ENCODE data around the gene CRHR2. TPM values are rescaled to one million over a fixed set of nuclear protein-coding genes. Genes with fewer than 3 reads are reported as not detected.

Gene CRHR2
- total RNA-seq, 3 donors from 2014 or later: not detected

GRCh38 chr7:30700941-30701340, 18.7 kb upstream of the CRHR2 start:
- intact Hi-C loops (cut with DNase I, micrococcal nuclease): no loop called here
- TF ChIP-seq CTCF (IDR thresholded peaks at IDR 0.05): no peak
- Histone ChIP-seq H3K36me3 (ENCODE audit: low read depth) (no peaks in the 10 kb centered on the region), H3K9me3 (no peaks in the 10 kb centered on the region), H3K4me3 (no peak overlapping the region), H3K4me1 (ENCODE audit: low read depth) (peaks cover 6% of the 10 kb centered on the region)
- ATAC-seq (no peak), DNase-seq (no peak)

- TF ChIP-seq CTCF (IDR thresholded peaks at IDR 0.05): no peak
- no peak for DNase-seq
- H3K9me3 ChIP-seq: no peaks in the 10 kb centered on the region
- H3K4me3 ChIP-seq: no peak overlapping the region
- intact Hi-C loops (cut with DNase I, micrococcal nuclease): no loop called here
- no peak for ATAC-seq
- H3K36me3 ChIP-seq (ENCODE audit: low read depth): no peaks in the 10 kb centered on the region
- H3K4me1 ChIP-seq (ENCODE audit: low read depth): peaks cover 6% of the 10 kb centered on the region
Measured at GRCh38 chr7:30699706-30700495, 17.6 kb upstream of the CRHR2 start.

- ATAC-seq: no peak
- DNase-seq: no peak
- intact Hi-C loops (cut with DNase I, micrococcal nuclease): no loop called here
- peaks cover 6% of the 10 kb centered on the region for H3K4me1 ChIP-seq (ENCODE audit: low read depth)
- no peaks in the 10 kb centered on the region for H3K36me3 ChIP-seq (ENCODE audit: low read depth)
- H3K9me3 ChIP-seq: no peaks in the 10 kb centered on the region
- H3K4me3 ChIP-seq: no peak overlapping the region
- no peak for TF ChIP-seq CTCF (IDR thresholded peaks at IDR 0.05)
Measured at GRCh38 chr7:30698481-30698880, 16.2 kb upstream of the CRHR2 start.

GRCh38 chr7:30697719-30698460, 15.6 kb upstream of the CRHR2 start:
- intact Hi-C loops (cut with DNase I, micrococcal nuclease): no loop called here
- no peak for TF ChIP-seq CTCF (IDR thresholded peaks at IDR 0.05)
- peak in 2 of 3 donors; percentile 45 to 69 for DNase-seq

DNA sequence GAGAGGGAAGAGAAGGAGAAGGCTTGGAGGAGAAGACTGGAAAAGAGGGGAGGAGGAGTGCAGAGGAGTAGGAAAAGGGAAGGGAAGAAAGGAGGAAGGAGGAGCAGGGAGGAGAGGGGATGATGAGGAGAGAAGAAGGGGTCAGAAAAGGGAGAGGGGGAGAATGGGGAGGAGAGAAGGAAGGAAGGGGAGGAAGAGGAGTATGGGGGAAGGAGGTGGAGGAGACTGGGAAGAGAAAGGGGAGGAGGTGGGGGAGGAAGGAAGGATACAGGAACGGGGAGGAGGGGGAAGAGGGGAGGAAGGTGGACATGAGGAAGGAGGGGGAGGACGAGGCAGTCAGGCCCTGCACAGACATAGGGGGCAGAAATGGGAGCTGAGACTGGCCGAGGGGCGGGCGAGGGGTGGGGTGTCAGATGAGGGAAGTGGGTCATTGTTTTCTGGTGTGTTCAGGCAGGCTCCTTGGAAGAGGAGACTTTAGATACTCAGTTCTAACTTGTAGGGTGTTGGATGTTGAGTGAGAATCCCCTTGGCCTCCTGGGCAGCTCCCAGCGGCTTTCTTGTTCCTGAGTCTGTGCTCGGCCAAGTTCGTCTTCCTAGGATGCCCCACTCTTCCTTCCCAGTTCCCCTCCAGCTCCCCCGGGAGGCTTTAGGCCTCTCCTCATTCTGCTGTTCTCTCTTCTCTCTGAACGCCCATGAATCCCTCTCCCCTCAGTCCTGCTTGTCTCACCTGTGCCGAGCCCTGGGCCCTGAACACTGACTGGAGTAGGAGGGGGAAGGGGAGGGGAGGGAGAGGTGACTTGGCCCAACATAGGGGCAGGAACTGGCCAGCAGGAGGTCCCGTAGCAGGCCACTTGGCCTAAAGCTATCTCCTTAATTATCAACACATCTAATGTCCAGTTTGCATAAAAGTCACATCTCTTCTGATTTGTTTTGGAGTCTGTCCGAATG, 12.8 kb upstream of the CRHR2 start:
- ATAC-seq (no peak), DNase-seq (no peak)
- Histone ChIP-seq H3K36me3 (ENCODE audit: low read depth) (no peaks in the 10 kb centered on the region), H3K4me1 (ENCODE audit: low read depth) (peaks cover 6% of the 10 kb centered on the region), H3K4me3 (no peak overlapping the region), H3K9me3 (no peaks in the 10 kb centered on the region)
- TF ChIP-seq CTCF (IDR thresholded peaks at IDR 0.05): no peak
- intact Hi-C loops (cut with DNase I, micrococcal nuclease): no loop called here

More at GRCh38 chr7:30697719-30698460, 15.6 kb upstream of the CRHR2 start:
- Histone ChIP-seq H3K4me3 (no peak overlapping the region), H3K36me3 (ENCODE audit: low read depth) (no peaks in the 10 kb centered on the region), H3K4me1 (ENCODE audit: low read depth) (peaks cover 6% of the 10 kb centered on the region), H3K9me3 (no peaks in the 10 kb centered on the region)
- peak; percentile 89 for ATAC-seq
